ENCODE measurements around the gene FNDC10. TPM values are rescaled to one million over a fixed set of nuclear protein-coding genes. Genes with fewer than 3 reads are reported as not detected.
A peak's percentile ranks its signal among the peaks of the same experiment; 100 is the strongest.

Gene FNDC10
- total and polyA plus RNA-seq, 9 of the 15 experiments (the other 6 are each of a cell fraction or from before 2014, with no cell fraction given), result 0.08 to 6.3 (median 1.6) TPM

DNA sequence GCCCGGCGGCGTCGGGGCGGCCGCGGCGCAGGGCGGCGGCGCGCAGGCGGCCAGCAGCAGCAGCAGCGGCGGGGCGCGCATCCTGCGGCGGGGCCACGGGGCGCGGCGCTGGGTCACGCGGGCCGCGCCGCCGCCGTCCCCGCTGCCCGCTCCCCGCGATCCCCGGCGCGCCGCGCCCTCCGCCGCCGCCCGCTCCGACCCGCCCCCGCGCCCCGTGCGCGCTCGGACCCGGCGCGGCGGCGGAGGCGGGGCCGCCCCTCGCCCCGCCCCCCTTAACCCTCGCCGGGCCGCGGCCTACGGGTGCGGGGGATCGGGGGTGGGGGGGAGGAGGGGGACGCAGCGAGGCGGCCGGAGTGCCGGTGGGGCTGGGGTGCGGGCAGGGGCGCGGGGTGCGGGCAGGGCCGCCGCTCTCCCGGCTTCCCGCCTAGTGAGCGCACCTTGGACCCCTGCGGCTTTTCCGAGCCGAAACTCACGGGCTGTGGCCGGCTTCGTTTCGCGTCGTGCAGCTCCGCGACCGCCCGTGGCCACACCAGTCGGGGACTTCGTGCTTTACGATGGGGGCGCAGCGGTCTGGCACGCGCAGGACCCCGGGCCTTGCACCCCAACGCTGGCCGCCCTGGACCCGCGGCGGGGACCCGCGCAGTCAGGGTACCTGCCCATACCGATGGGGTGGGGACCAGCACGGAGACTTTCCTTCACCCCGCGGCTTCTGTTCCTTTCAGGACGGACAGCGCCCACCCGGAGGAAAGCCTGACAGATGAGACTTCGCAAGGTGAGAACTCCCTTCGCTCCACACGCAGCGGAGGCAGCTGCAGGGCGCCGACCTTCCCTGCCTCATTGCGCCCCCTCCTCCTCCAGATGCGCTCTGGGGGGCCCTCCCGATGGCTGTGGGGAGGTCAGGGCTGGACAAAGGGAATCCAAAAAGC is at the start of gene FNDC10 (continued):
- no peak for TF ChIP-seq CCNT2 (IDR thresholded peaks at IDR 0.05; ENCODE audit: borderline replicate concordance, extremely low read depth, insufficient read length, low read depth, low read length)
- TF ChIP-seq L3MBTL2 (IDR thresholded peaks at IDR 0.05), result peak; percentile 68
- TF ChIP-seq, protein P1, sequence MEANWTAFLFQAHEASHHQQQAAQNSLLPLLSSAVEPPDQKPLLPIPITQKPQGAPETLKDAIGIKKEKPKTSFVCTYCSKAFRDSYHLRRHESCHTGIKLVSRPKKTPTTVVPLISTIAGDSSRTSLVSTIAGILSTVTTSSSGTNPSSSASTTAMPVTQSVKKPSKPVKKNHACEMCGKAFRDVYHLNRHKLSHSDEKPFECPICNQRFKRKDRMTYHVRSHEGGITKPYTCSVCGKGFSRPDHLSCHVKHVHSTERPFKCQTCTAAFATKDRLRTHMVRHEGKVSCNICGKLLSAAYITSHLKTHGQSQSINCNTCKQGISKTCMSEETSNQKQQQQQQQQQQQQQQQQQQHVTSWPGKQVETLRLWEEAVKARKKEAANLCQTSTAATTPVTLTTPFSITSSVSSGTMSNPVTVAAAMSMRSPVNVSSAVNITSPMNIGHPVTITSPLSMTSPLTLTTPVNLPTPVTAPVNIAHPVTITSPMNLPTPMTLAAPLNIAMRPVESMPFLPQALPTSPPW (CRISPR knock-in tag; IDR thresholded peaks at IDR 0.05), result peak; percentile 62
- TF ChIP-seq, protein P2, sequence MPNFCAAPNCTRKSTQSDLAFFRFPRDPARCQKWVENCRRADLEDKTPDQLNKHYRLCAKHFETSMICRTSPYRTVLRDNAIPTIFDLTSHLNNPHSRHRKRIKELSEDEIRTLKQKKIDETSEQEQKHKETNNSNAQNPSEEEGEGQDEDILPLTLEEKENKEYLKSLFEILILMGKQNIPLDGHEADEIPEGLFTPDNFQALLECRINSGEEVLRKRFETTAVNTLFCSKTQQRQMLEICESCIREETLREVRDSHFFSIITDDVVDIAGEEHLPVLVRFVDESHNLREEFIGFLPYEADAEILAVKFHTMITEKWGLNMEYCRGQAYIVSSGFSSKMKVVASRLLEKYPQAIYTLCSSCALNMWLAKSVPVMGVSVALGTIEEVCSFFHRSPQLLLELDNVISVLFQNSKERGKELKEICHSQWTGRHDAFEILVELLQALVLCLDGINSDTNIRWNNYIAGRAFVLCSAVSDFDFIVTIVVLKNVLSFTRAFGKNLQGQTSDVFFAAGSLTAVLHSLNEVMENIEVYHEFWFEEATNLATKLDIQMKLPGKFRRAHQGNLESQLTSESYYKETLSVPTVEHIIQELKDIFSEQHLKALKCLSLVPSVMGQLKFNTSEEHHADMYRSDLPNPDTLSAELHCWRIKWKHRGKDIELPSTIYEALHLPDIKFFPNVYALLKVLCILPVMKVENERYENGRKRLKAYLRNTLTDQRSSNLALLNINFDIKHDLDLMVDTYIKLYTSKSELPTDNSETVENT (CRISPR knock-in tag; IDR thresholded peaks at IDR 0.05), result 0 out of 2 replicates have a peak, but pooled peaks have one; percentile 21
- TF ChIP-seq, protein P3, sequence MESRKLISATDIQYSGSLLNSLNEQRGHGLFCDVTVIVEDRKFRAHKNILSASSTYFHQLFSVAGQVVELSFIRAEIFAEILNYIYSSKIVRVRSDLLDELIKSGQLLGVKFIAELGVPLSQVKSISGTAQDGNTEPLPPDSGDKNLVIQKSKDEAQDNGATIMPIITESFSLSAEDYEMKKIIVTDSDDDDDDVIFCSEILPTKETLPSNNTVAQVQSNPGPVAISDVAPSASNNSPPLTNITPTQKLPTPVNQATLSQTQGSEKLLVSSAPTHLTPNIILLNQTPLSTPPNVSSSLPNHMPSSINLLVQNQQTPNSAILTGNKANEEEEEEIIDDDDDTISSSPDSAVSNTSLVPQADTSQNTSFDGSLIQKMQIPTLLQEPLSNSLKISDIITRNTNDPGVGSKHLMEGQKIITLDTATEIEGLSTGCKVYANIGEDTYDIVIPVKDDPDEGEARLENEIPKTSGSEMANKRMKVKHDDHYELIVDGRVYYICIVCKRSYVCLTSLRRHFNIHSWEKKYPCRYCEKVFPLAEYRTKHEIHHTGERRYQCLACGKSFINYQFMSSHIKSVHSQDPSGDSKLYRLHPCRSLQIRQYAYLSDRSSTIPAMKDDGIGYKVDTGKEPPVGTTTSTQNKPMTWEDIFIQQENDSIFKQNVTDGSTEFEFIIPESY (CRISPR knock-in tag; IDR thresholded peaks at IDR 0.05), result peak; percentile 86
- TF ChIP-seq, protein P4, sequence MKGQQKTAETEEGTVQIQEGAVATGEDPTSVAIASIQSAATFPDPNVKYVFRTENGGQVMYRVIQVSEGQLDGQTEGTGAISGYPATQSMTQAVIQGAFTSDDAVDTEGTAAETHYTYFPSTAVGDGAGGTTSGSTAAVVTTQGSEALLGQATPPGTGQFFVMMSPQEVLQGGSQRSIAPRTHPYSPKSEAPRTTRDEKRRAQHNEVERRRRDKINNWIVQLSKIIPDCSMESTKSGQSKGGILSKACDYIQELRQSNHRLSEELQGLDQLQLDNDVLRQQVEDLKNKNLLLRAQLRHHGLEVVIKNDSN (CRISPR knock-in tag; IDR thresholded peaks at IDR 0.05), result peak; percentile 22; the same call in 1 of the 2 replicates
- TF ChIP-seq FOXA3 (CRISPR knock-in tag; conservative IDR thresholded peaks at IDR 0.05 in 1 of 2, IDR thresholded peaks at IDR 0.05 in 1 of 2), result 0 out of 4 replicates have a peak, but pooled peaks of 1 of the 2 experiments have one; percentile 61
- TF ChIP-seq, protein P5, sequence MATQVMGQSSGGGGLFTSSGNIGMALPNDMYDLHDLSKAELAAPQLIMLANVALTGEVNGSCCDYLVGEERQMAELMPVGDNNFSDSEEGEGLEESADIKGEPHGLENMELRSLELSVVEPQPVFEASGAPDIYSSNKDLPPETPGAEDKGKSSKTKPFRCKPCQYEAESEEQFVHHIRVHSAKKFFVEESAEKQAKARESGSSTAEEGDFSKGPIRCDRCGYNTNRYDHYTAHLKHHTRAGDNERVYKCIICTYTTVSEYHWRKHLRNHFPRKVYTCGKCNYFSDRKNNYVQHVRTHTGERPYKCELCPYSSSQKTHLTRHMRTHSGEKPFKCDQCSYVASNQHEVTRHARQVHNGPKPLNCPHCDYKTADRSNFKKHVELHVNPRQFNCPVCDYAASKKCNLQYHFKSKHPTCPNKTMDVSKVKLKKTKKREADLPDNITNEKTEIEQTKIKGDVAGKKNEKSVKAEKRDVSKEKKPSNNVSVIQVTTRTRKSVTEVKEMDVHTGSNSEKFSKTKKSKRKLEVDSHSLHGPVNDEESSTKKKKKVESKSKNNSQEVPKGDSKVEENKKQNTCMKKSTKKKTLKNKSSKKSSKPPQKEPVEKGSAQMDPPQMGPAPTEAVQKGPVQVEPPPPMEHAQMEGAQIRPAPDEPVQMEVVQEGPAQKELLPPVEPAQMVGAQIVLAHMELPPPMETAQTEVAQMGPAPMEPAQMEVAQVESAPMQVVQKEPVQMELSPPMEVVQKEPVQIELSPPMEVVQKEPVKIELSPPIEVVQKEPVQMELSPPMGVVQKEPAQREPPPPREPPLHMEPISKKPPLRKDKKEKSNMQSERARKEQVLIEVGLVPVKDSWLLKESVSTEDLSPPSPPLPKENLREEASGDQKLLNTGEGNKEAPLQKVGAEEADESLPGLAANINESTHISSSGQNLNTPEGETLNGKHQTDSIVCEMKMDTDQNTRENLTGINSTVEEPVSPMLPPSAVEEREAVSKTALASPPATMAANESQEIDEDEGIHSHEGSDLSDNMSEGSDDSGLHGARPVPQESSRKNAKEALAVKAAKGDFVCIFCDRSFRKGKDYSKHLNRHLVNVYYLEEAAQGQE (IDR thresholded peaks at IDR 0.05; ENCODE audit: borderline replicate concordance), result peak; percentile 60
- TF ChIP-seq, protein P5 (CRISPR knock-in tag; IDR thresholded peaks at IDR 0.05; ENCODE audit: low read depth), result peak; percentile 61; the same call in 1 of the 2 replicates

Measured in K562 (cell line).